Measurements from ENCODE around the gene UBTD2. TPM values are rescaled to one million over a fixed set of nuclear protein-coding genes. Genes with fewer than 3 reads are reported as not detected.

The UBTD2 gene
- total RNA-seq, 1 experiment from 2014 or later = 22.6 TPM

- H2AFZ ChIP-seq (ENCODE audit: low read length) = peak within 1 kb of the TSS; percentile 99
- H3K79me2 ChIP-seq (ENCODE audit: low read length) = peaks cover 44% of the 10 kb centered on the region
- intact Hi-C loops (cut with micrococcal nuclease) = loop anchor here (1.0 to 10.0 kb wide), 5 partner anchors 81 to 273 kb away; partner anchors contain the start of genes FBXW11 and UBTD2
- peak; percentile 89 for DNase-seq
- H3K4me1 ChIP-seq (ENCODE audit: insufficient read depth, low read length) = peaks cover 20% of the 10 kb centered on the region
- no peaks in the 10 kb centered on the region for H4K20me1 ChIP-seq (ENCODE audit: low read length)
- no peaks in the 10 kb centered on the region for H3K9me2 ChIP-seq (replicated peaks; ENCODE audit: low read length)
- H3K27ac ChIP-seq (ENCODE audit: low read length) = peak within 1 kb of the TSS; percentile 82
- ATAC-seq = peak; percentile 72
- no peaks in the 10 kb centered on the region for H3K9me3 ChIP-seq (ENCODE audit: low read length)
- peak within 1 kb of the TSS; percentile 87 for H3K4me2 ChIP-seq (ENCODE audit: low read length)
- H3K36me3 ChIP-seq (ENCODE audit: low read depth, low read length) = no peaks in the 10 kb centered on the region
- no TSS peak for BruUV-seq (replicated peaks)
- H3K9ac ChIP-seq (ENCODE audit: low read length) = peak within 1 kb of the TSS; percentile 84
- ChIA-PET CTCF (interaction anchor here (0.6 to 2.4 kb wide), 8 partner anchors 11 to 105 kb away, joined by 3 to 12 read pairs (median 4); no protein-coding TSS in a partner anchor), POLR2A (ENCODE audit: unreplicated experiment) (interaction anchor here (0.6 kb wide), 4 partner anchors 84 to 354 kb away, joined by 3 to 12 read pairs (median 7); no protein-coding TSS in a partner anchor)
- H3F3A ChIP-seq (ENCODE audit: low read length, unreplicated experiment) = no peaks in the 10 kb centered on the region
- peak within 1 kb of the TSS; percentile 98 for H3K4me3 ChIP-seq (ENCODE audit: low read length)
- TF ChIP-seq EZH2phosphoT487 (IDR thresholded peaks at IDR 0.05; ENCODE audit: borderline replicate concordance, low read length) (no peak), CTCF (conservative IDR thresholded peaks at IDR 0.05; ENCODE audit: low read depth, low read length) (peak; percentile 86), EZH2 (IDR thresholded peaks at IDR 0.05; ENCODE audit: low read length, unreplicated experiment) (no peak)
- H3K27me3 ChIP-seq (ENCODE audit: low read length) = no peaks in the 10 kb centered on the region
Observed at GRCh38 chr5:172188033-172188892, 95.3 kb downstream of the UBTD2 start, which contains the start of gene STK10. TSS of gene STK10 (minus strand) at chr5:172188224. CDS start at chr5:172188042, 182 bp downstream.

- H3K36me3 ChIP-seq (ENCODE audit: low read depth, low read length) = no peaks in the 10 kb centered on the region
- no peaks in the 10 kb centered on the region for H4K20me1 ChIP-seq (ENCODE audit: low read length)
- peaks cover 20% of the 10 kb centered on the region for H3K4me1 ChIP-seq (ENCODE audit: insufficient read depth, low read length)
- ChIA-PET CTCF (interaction anchor here (0.6 to 2.4 kb wide), 3 partner anchors 17 to 80 kb away, joined by 3 to 12 read pairs (median 4); no protein-coding TSS in a partner anchor), POLR2A (ENCODE audit: unreplicated experiment) (interaction anchor here (0.5 to 0.6 kb wide), 4 partner anchors 48 to 125 kb away, joined by 5 to 13 read pairs (median 10); no protein-coding TSS in a partner anchor)
- H3K9me3 ChIP-seq (ENCODE audit: low read length) = no peaks in the 10 kb centered on the region
- no peaks in the 10 kb centered on the region for H3F3A ChIP-seq (ENCODE audit: low read length, unreplicated experiment)
- no peaks in the 10 kb centered on the region for H3K27me3 ChIP-seq (ENCODE audit: low read length)
- TF ChIP-seq EZH2 (IDR thresholded peaks at IDR 0.05; ENCODE audit: low read length, unreplicated experiment) (no peak), CTCF (conservative IDR thresholded peaks at IDR 0.05; ENCODE audit: low read depth, low read length) (no peak), EZH2phosphoT487 (IDR thresholded peaks at IDR 0.05; ENCODE audit: borderline replicate concordance, low read length) (no peak)
- peak overlapping the region; percentile 87 for H3K4me2 ChIP-seq (ENCODE audit: low read length)
- H3K79me2 ChIP-seq (ENCODE audit: low read length) = peaks cover 53% of the 10 kb centered on the region
- peak overlapping the region; percentile 99 for H2AFZ ChIP-seq (ENCODE audit: low read length)
- peak overlapping the region; percentile 98 for H3K4me3 ChIP-seq (ENCODE audit: low read length)
- peak; percentile 52 for ATAC-seq
- H3K9me2 ChIP-seq (replicated peaks; ENCODE audit: low read length) = no peaks in the 10 kb centered on the region
- H3K9ac ChIP-seq (ENCODE audit: low read length) = peak overlapping the region; percentile 84
- peak; percentile 91 for DNase-seq
- H3K27ac ChIP-seq (ENCODE audit: low read length) = peak overlapping the region; percentile 82
- intact Hi-C loops (cut with micrococcal nuclease) = loop anchor here (1.0 to 10.0 kb wide), 5 partner anchors 80 to 273 kb away; partner anchors contain the start of genes FBXW11 and UBTD2
- BruUV-seq (replicated peaks) = TSS peak; percentile 92
Observed at GRCh38 chr5:172187118-172188032, 96.2 kb downstream of the UBTD2 start.

Measured in PC-3 (cell line).